ENCODE measurements around the gene CST1. TPM values are rescaled to one million over a fixed set of nuclear protein-coding genes. Genes with fewer than 3 reads are reported as not detected.
A peak's percentile ranks its signal among the peaks of the same experiment; 100 is the strongest.
"Not testable (repeated sequence)": the region's sequence is repeated elsewhere in the genome, so short reads cannot be mapped to it uniquely, and the experiment has no call there.

CST1 gene
- total RNA-seq, 2 experiments from 2014 or later: not detected

- H3K9me3 Mint-ChIP-seq; H3K27ac Mint-ChIP-seq; H3K4me3 Mint-ChIP-seq; H3K27me3 Mint-ChIP-seq; CTCF ChIA-PET; intact Hi-C loops (cut with micrococcal nuclease); POLR2A ChIA-PET; H3K36me3 Mint-ChIP-seq; H3K4me1 Mint-ChIP-seq (ENCODE audit: low read depth): not testable (repeated sequence)
- DNase-seq: peak; percentile 37
These were observed 27.0 kb downstream of the CST1 start for GRCh38 chr20:23723659-23724307.

- H3K27me3 Mint-ChIP-seq; H3K36me3 Mint-ChIP-seq; POLR2A ChIA-PET; H3K9me3 Mint-ChIP-seq; H3K27ac Mint-ChIP-seq; CTCF ChIA-PET; DNase-seq; intact Hi-C loops (cut with micrococcal nuclease); H3K4me3 Mint-ChIP-seq; H3K4me1 Mint-ChIP-seq (ENCODE audit: low read depth): not testable (repeated sequence)
These were observed 27.9 kb downstream of the CST1 start for GRCh38 chr20:23722851-23723250.

- Mint-ChIP-seq H3K9me3 (no peaks in the 10 kb centered on the region), H3K4me1 (ENCODE audit: low read depth) (no peaks in the 10 kb centered on the region), H3K36me3 (no peaks in the 10 kb centered on the region), H3K27ac (no peak overlapping the region), H3K27me3 (peaks cover 4% of the 10 kb centered on the region), H3K4me3 (no peak overlapping the region)
- intact Hi-C loops (cut with micrococcal nuclease): no loop called here
- POLR2A ChIA-PET: no interaction called here
- DNase-seq: no peak
- CTCF ChIA-PET: no interaction called here
These were observed 28.8 kb downstream of the CST1 start for GRCh38 chr20:23721962-23722361.

GRCh38 chr20:23719351-23719750, 31.4 kb downstream of the CST1 start:
- POLR2A ChIA-PET: not testable (repeated sequence)

GRCh38 chr20:23711778-23712177, 39.0 kb downstream of the CST1 start:
- H3K9me3 Mint-ChIP-seq; H3K27ac Mint-ChIP-seq; H3K27me3 Mint-ChIP-seq; H3K36me3 Mint-ChIP-seq; POLR2A ChIA-PET; H3K4me1 Mint-ChIP-seq (ENCODE audit: low read depth); DNase-seq; CTCF ChIA-PET; H3K4me3 Mint-ChIP-seq; intact Hi-C loops (cut with micrococcal nuclease): not testable (repeated sequence)

More at GRCh38 chr20:23719351-23719750, 31.4 kb downstream of the CST1 start:
- H3K27ac Mint-ChIP-seq; H3K36me3 Mint-ChIP-seq; H3K9me3 Mint-ChIP-seq; intact Hi-C loops (cut with micrococcal nuclease); DNase-seq; CTCF ChIA-PET; H3K4me1 Mint-ChIP-seq (ENCODE audit: low read depth); H3K4me3 Mint-ChIP-seq; H3K27me3 Mint-ChIP-seq: not testable (repeated sequence)

GRCh38 chr20:23710771-23711170, 40.0 kb downstream of the CST1 start:
- no peak overlapping the region for H3K4me3 Mint-ChIP-seq
- H3K4me1 Mint-ChIP-seq (ENCODE audit: low read depth): no peaks in the 10 kb centered on the region
- CTCF ChIA-PET: no interaction called here
- intact Hi-C loops (cut with micrococcal nuclease): no loop called here
- no peaks in the 10 kb centered on the region for H3K9me3 Mint-ChIP-seq
- H3K27me3 Mint-ChIP-seq: no peaks in the 10 kb centered on the region
- no peak overlapping the region for H3K27ac Mint-ChIP-seq
- POLR2A ChIA-PET: no interaction called here
- H3K36me3 Mint-ChIP-seq: no peaks in the 10 kb centered on the region
- no peak for DNase-seq

GRCh38 chr20:23705895-23706294, 44.8 kb downstream of the CST1 start:
- intact Hi-C loops (cut with micrococcal nuclease): no loop called here
- Mint-ChIP-seq H3K4me3 (no peak overlapping the region), H3K36me3 (no peaks in the 10 kb centered on the region), H3K4me1 (ENCODE audit: low read depth) (no peaks in the 10 kb centered on the region), H3K27ac (no peak overlapping the region), H3K27me3 (no peaks in the 10 kb centered on the region), H3K9me3 (no peaks in the 10 kb centered on the region)
- POLR2A ChIA-PET: no interaction called here
- DNase-seq: no peak
- CTCF ChIA-PET: no interaction called here

GRCh38 chr20:23702021-23702420, 48.7 kb downstream of the CST1 start:
- H3K4me1 Mint-ChIP-seq (ENCODE audit: low read depth): no peaks in the 10 kb centered on the region
- no peaks in the 10 kb centered on the region for H3K27me3 Mint-ChIP-seq
- POLR2A ChIA-PET: no interaction called here
- no peak overlapping the region for H3K4me3 Mint-ChIP-seq
- CTCF ChIA-PET: no interaction called here
- no peaks in the 10 kb centered on the region for H3K9me3 Mint-ChIP-seq
- intact Hi-C loops (cut with micrococcal nuclease): no loop called here
- no peak overlapping the region for H3K27ac Mint-ChIP-seq
- no peaks in the 10 kb centered on the region for H3K36me3 Mint-ChIP-seq
- no peak for DNase-seq

GRCh38 chr20:23700931-23701330, 49.8 kb downstream of the CST1 start:
- intact Hi-C loops (cut with micrococcal nuclease): no loop called here
- Mint-ChIP-seq H3K27me3 (no peaks in the 10 kb centered on the region), H3K4me1 (ENCODE audit: low read depth) (no peaks in the 10 kb centered on the region), H3K36me3 (no peaks in the 10 kb centered on the region), H3K27ac (no peak overlapping the region), H3K9me3 (no peaks in the 10 kb centered on the region), H3K4me3 (no peak overlapping the region)
- DNase-seq: no peak
- ChIA-PET CTCF (no interaction called here), POLR2A (no interaction called here)

- DNase-seq: no peak
- Mint-ChIP-seq H3K27me3 (peaks cover 2% of the 10 kb centered on the region), H3K4me1 (ENCODE audit: low read depth) (no peaks in the 10 kb centered on the region), H3K4me3 (no peak overlapping the region), H3K36me3 (no peaks in the 10 kb centered on the region), H3K27ac (no peak overlapping the region), H3K9me3 (no peaks in the 10 kb centered on the region)
- intact Hi-C loops (cut with micrococcal nuclease): no loop called here
- POLR2A ChIA-PET: no interaction called here
- CTCF ChIA-PET: no interaction called here
These were observed 52.8 kb downstream of the CST1 start for GRCh38 chr20:23697947-23698346.

Other genes starting within 250 kb of the CST1 start
- not detected for gene CST9L, start 182.5 kb downstream of the CST1 start, total RNA-seq
- not detected for gene CST9, start 145.0 kb downstream of the CST1 start, total RNA-seq
- gene CST3, start 113.0 kb downstream of the CST1 start, total RNA-seq: under 1 TPM; 0.26 to 0.29 TPM
- not detected for gene CST4, start 61.9 kb downstream of the CST1 start, total RNA-seq
- gene CST2, start 75.8 kb upstream of the CST1 start, total RNA-seq: not detected
- not detected for gene CST5, start 128.8 kb upstream of the CST1 start, total RNA-seq
- gene GGTLC1, start 237.8 kb upstream of the CST1 start, total RNA-seq: not detected

Measured in activated CD4-positive, alpha-beta memory T cell treated with anti-CD3 and anti-CD28 coated beads for 36 hours (primary cell).